ENCODE data around the gene ZNF346.

Gene ZNF346

DNA sequence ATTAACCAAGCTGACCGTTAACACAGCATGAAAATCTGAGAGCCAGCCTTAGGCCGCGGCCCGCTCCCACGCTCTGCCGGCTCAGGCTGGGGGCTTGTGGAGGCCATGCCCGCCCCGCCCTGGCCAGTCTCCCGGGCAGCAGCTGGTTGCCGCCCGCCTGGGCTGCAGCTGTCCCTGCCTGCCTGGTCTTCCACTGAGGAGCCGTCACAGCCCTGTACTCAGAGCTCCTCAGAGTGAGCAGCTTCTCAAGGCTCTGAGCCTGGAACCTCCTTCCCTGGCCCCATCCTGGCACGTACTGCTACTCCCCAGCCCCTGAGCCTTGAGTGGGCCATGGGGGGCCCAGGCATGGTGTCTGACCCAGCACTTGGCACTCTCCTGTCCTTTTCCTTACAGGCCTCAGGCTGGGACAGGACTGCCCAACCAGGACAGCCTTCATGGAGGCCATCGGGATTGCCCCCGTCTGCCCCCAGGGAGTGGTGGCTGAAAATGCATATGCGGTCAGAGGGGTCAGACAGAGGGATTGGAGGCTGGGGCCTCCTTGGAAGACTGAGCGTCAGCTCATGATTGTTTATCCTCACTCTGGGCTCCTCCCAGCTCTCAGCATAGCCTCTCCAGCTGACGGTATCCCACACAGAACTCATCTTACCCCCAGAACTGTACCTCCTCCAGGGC, 76.1 kb downstream of the ZNF346 start:
- TF ChIP-seq REST (IDR thresholded peaks at IDR 0.05; ENCODE audit: low read depth) (no peak), ZBTB7A (IDR thresholded peaks at IDR 0.05; ENCODE audit: low read depth) (no peak), CREB1 (IDR thresholded peaks at IDR 0.05; ENCODE audit: low read depth) (no peak), EGR1 (IDR thresholded peaks at IDR 0.05) (no peak), NFIC (IDR thresholded peaks at IDR 0.05) (no peak), TCF12 (IDR thresholded peaks at IDR 0.05; ENCODE audit: low read depth) (no peak), CEBPB (IDR thresholded peaks at IDR 0.05) (no peak), EP300 (IDR thresholded peaks at IDR 0.05; ENCODE audit: borderline replicate concordance) (no peak), RAD21 (IDR thresholded peaks at IDR 0.05; ENCODE audit: low read depth) (no peak)

DNA sequence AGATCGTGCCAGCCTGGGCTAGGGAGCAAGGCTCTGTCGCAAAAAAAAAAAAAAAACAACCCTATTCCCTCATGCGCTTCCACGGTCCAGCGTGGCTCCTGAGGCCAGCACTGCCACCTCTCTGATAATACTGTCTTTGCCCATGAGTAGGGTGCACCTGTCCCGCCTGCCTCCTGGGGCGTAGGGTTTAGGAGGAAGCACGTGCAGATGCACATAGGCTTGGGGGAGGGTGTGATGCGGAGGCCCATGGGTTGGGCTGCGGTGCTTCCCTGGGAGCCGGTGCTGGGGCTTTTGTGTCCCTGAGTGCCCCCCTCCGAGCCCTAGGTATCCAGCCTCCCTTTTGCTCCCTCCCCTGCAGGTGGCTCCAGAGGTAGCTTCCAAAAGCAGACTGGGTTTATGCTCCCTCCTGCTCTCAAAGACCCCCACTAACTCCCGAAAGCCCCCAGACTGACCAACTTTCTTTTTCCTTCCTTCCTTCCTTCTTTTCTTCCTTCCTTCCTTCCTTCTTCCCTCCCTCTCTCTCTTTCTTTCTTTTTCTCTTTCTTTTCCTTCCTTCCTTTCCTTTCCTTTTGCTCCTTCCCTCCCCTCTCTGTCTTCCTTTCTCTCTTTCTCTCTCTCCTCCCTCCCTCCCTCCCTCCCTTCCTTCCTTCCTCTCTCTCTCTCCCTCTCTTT, 77.1 kb downstream of the ZNF346 start:
- TF ChIP-seq, protein P1, sequence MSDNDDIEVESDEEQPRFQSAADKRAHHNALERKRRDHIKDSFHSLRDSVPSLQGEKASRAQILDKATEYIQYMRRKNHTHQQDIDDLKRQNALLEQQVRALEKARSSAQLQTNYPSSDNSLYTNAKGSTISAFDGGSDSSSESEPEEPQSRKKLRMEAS (IDR thresholded peaks at IDR 0.05): no peak
- no peak for TF ChIP-seq TCF12 (IDR thresholded peaks at IDR 0.05; ENCODE audit: low read depth)
- no peak for TF ChIP-seq USF1 (IDR thresholded peaks at IDR 0.05)
- no peak for TF ChIP-seq FOXM1 (IDR thresholded peaks at IDR 0.05; ENCODE audit: borderline replicate concordance, low read depth)
- TF ChIP-seq EGR1 (IDR thresholded peaks at IDR 0.05): no peak
- no peak for TF ChIP-seq ZBTB7A (IDR thresholded peaks at IDR 0.05; ENCODE audit: low read depth)
- TF ChIP-seq CREB1 (IDR thresholded peaks at IDR 0.05; ENCODE audit: low read depth): no peak
- TF ChIP-seq REST (IDR thresholded peaks at IDR 0.05; ENCODE audit: low read depth): no peak
- TF ChIP-seq NFIC (IDR thresholded peaks at IDR 0.05): no peak
- no peak for TF ChIP-seq YY1 (IDR thresholded peaks at IDR 0.05; ENCODE audit: low read depth)
- TF ChIP-seq TAF1 (IDR thresholded peaks at IDR 0.05; ENCODE audit: low read depth): no peak
- no peak for TF ChIP-seq TEAD4 (IDR thresholded peaks at IDR 0.05)
- TF ChIP-seq EP300 (IDR thresholded peaks at IDR 0.05; ENCODE audit: borderline replicate concordance): no peak
- no peak for TF ChIP-seq CEBPB (IDR thresholded peaks at IDR 0.05)
- no peak for TF ChIP-seq RAD21 (IDR thresholded peaks at IDR 0.05; ENCODE audit: low read depth)

DNA sequence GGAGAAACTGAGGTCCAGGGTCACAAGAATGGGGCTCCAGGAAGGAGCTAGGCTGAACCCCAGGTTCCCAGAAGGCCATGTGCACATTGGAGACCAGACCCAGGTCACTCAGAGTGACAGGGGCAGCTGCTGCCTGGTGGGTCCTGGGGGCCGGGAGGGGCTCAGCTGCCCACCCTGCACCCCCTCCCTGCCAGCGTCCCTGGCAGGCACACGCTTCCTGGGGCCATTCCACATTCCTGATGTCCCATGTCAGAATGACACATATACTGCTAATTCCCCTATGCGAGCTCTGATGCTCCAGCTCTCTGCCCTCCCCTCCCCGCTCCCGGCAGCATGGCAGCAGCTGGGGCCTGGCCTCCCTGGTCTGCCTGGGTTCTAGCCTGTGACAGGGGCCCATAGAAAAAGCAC, 78.2 kb downstream of the ZNF346 start:
- TF ChIP-seq CREB1 (IDR thresholded peaks at IDR 0.05; ENCODE audit: low read depth): no peak
- no peak for TF ChIP-seq YY1 (IDR thresholded peaks at IDR 0.05; ENCODE audit: low read depth)
- TF ChIP-seq USF1 (IDR thresholded peaks at IDR 0.05): no peak
- no peak for TF ChIP-seq TCF12 (IDR thresholded peaks at IDR 0.05; ENCODE audit: low read depth)
- TF ChIP-seq NFIC (IDR thresholded peaks at IDR 0.05): no peak
- TF ChIP-seq CEBPB (IDR thresholded peaks at IDR 0.05): no peak
- no peak for TF ChIP-seq TEAD4 (IDR thresholded peaks at IDR 0.05)
- no peak for TF ChIP-seq ZBTB7A (IDR thresholded peaks at IDR 0.05; ENCODE audit: low read depth)
- no peak for TF ChIP-seq EP300 (IDR thresholded peaks at IDR 0.05; ENCODE audit: borderline replicate concordance)

GRCh38 chr5:177103523-177104253, 81.2 kb downstream of the ZNF346 start:
- TF ChIP-seq YY1 (IDR thresholded peaks at IDR 0.05; ENCODE audit: low read depth) (no peak), TCF12 (IDR thresholded peaks at IDR 0.05; ENCODE audit: low read depth) (no peak), NFIC (IDR thresholded peaks at IDR 0.05) (no peak), REST (IDR thresholded peaks at IDR 0.05; ENCODE audit: low read depth) (no peak)
